Activated CD4-positive, alpha-beta T cell treated with anti-CD3 and anti-CD28 coated beads, Interleukin-2, amount 10 ng/mL, durations not matched to agents 24 days and 14 days (primary cell): ENCODE measurements around the gene DPM1. TPM values are rescaled to one million over a fixed set of nuclear protein-coding genes. Genes with fewer than 3 reads are reported as not detected.

Experiments
- DNase-seq: peaks from one replicate; pipeline ENCODE4 v3.0.0; 2022
- H3K27ac Mint-ChIP-seq: one replicate; pipeline ENCODE4 v1.8.0; 2022; ENCODE audit warnings: mild to moderate bottlenecking, mixed read lengths
- H3K27me3 Mint-ChIP-seq: one replicate; pipeline ENCODE4 v1.8.0; 2022; ENCODE audit warnings: mixed read lengths
- H3K36me3 Mint-ChIP-seq: one replicate; pipeline ENCODE4 v1.8.0; 2022; ENCODE audit warnings: low read depth, mild to moderate bottlenecking, mixed read lengths
- H3K4me1 Mint-ChIP-seq: one replicate; pipeline ENCODE4 v1.8.0; 2021; ENCODE audit warnings: mixed read lengths
- H3K4me3 Mint-ChIP-seq: one replicate; pipeline ENCODE4 v1.8.0; 2022; ENCODE audit warnings: mild to moderate bottlenecking, moderate library complexity, mixed read lengths
- H3K9me3 Mint-ChIP-seq: one replicate; pipeline ENCODE4 v1.8.0; 2021; ENCODE audit warnings: mixed read lengths
- intact Hi-C: fragments of 100-400 bp; cut with micrococcal nuclease; formaldehyde crosslinking; loops from one replicate; pipeline ENCODE4 v1.15.1; 2023
- total RNA-seq: library from RNA; stranded (reverse); gene quantifications from 2 replicates; pipeline ENCODE4 v1.2.3, GENCODE V29; 2022

Gene DPM1
- total RNA-seq, 1 donor from 2014 or later = 68.3 TPM

DNA sequence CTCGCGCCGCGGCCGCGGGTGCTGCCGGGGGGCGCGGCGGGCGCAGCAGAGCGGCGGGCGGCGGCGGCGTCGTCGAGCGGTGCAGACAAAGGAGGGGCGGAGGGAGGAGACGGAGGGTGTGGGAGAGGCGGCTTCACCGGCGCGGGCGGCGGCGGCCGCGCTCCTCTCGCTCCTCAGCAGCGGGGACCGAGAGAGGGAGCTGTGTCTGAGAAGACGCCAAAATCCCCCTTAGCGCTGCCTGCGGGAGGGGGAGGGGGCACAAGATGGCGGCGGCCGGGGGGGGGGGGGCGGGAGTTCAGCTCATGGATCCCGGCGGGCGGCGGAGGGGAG is 27.4 kb downstream of the DPM1 start:
- Mint-ChIP-seq H3K36me3 (peaks cover 59% of the 10 kb centered on the region), H3K27me3 (no peaks in the 10 kb centered on the region), H3K4me3 (peak overlapping the region; percentile 94), H3K27ac (peak overlapping the region; percentile 86), H3K9me3 (no peaks in the 10 kb centered on the region), H3K4me1 (peaks cover 39% of the 10 kb centered on the region)
- no peak for DNase-seq
- intact Hi-C loops = loop anchor here (1.0 to 5.0 kb wide), 4 partner anchors 16 to 1654 kb away; partner anchors contain the start of genes DPM1, MOCS3 and ZNFX1

GRCh38 chr20:50930139-50930975 is 28.0 kb downstream of the DPM1 start:
- intact Hi-C loops = loop anchor here (2.0 to 5.0 kb wide), 2 partner anchors 16 to 1653 kb away; partner anchors contain the start of gene ZNFX1
- H3K27me3 Mint-ChIP-seq = no peaks in the 10 kb centered on the region
- peak overlapping the region; percentile 94 for H3K4me3 Mint-ChIP-seq
- peak overlapping the region; percentile 98 for H3K27ac Mint-ChIP-seq
- peaks cover 62% of the 10 kb centered on the region for H3K36me3 Mint-ChIP-seq
- no peak for DNase-seq
- no peaks in the 10 kb centered on the region for H3K9me3 Mint-ChIP-seq
- H3K4me1 Mint-ChIP-seq = peaks cover 44% of the 10 kb centered on the region

DNA sequence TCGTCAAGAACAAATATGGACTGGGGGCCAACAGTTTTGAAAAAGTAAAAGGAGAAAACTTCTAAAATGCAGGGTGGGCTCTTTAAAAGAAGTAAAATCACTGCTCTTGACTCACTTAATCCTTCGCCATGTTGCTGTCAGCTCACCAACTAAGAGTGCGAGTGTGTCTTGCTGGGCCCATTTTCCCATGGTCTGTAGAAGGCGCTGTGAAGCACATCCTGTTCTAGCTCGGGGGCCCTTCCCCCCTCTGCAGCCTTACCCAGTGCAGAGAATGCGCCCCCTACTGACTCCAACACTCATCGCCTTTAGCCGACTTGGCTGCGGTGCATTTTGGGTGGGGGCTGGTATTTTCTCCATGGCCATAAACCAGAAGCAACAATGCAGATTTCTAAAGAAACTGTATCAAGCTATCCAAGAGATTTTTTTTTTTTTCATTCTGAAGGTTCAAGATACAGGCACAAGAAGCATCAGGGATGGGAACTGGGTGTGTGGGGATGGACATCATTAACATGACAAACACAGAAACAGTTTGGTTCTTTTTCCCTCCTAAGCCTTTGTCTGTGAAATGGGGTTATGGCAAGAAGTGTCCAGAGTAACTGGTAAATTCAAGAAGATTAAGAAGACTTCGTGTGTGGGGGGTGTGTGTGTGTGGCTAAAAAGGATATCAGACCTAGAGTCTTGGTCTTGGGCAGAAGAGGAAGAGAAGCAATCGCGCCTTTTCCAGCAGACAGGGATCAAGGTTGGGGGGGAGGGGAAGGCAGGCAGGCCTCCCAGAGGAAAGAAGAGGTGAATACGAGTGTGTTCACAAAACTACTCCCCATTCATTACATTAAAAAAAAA is 28.8 kb downstream of the DPM1 start:
- intact Hi-C loops = loop anchor here (1.0 to 5.0 kb wide), 6 partner anchors 15 to 1652 kb away; partner anchors contain the start of genes PARD6B and ZNFX1
- Mint-ChIP-seq H3K36me3 (peaks cover 60% of the 10 kb centered on the region), H3K27me3 (no peaks in the 10 kb centered on the region), H3K4me1 (peaks cover 46% of the 10 kb centered on the region), H3K9me3 (no peaks in the 10 kb centered on the region), H3K27ac (peak overlapping the region; percentile 98), H3K4me3 (peak overlapping the region; percentile 94)
- DNase-seq = peak; percentile 97

DNA sequence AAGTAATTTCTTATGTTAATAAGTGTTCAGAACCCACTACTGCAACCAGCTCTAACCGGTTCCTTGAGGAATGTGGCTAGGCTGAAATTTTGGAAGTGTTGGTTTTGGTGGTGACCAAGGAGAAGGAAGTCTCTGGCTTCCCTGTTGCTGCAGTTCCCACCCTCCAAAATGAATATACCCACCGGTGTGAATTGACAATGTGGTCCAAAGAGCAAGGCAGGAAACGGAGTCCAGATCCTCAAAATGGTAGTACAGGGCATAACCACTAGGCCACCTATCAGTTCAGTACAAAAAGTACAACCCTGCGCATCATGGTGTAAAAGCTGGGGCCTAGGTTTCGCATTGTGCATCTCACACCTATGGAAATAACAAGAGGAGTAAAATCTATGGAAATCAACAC is 29.9 kb downstream of the DPM1 start:
- H3K36me3 Mint-ChIP-seq = peaks cover 61% of the 10 kb centered on the region
- peak overlapping the region; percentile 94 for H3K4me3 Mint-ChIP-seq
- H3K9me3 Mint-ChIP-seq = no peaks in the 10 kb centered on the region
- H3K4me1 Mint-ChIP-seq = peaks cover 46% of the 10 kb centered on the region
- DNase-seq = no peak
- H3K27me3 Mint-ChIP-seq = no peaks in the 10 kb centered on the region
- intact Hi-C loops = loop anchor here (2.0 kb wide), 1 partner anchor 198 kb away; the partner anchor contains the start of gene PARD6B
- H3K27ac Mint-ChIP-seq = no peak overlapping the region

- DNase-seq = no peak
- Mint-ChIP-seq H3K4me1 (peaks cover 42% of the 10 kb centered on the region), H3K4me3 (no peak overlapping the region), H3K36me3 (peaks cover 58% of the 10 kb centered on the region), H3K27me3 (no peaks in the 10 kb centered on the region), H3K27ac (no peak overlapping the region), H3K9me3 (no peaks in the 10 kb centered on the region)
- intact Hi-C loops = no loop called here
These were observed 31.8 kb downstream of the DPM1 start for GRCh38 chr20:50926530-50926929.

GRCh38 chr20:50924261-50924920 is 33.9 kb downstream of the DPM1 start:
- H3K36me3 Mint-ChIP-seq = peaks cover 55% of the 10 kb centered on the region
- H3K4me1 Mint-ChIP-seq = peaks cover 42% of the 10 kb centered on the region
- H3K27me3 Mint-ChIP-seq = no peaks in the 10 kb centered on the region
- no peak for DNase-seq
- no peak overlapping the region for H3K27ac Mint-ChIP-seq
- no peak overlapping the region for H3K4me3 Mint-ChIP-seq
- H3K9me3 Mint-ChIP-seq = no peaks in the 10 kb centered on the region
- intact Hi-C loops = no loop called here

GRCh38 chr20:50921803-50922501 is 36.4 kb downstream of the DPM1 start:
- Mint-ChIP-seq H3K4me1 (peaks cover 29% of the 10 kb centered on the region), H3K36me3 (peaks cover 44% of the 10 kb centered on the region), H3K9me3 (no peaks in the 10 kb centered on the region), H3K27me3 (no peaks in the 10 kb centered on the region), H3K4me3 (no peak overlapping the region), H3K27ac (peak overlapping the region; percentile 51)
- DNase-seq = no peak
- intact Hi-C loops = no loop called here

- Mint-ChIP-seq H3K9me3 (no peaks in the 10 kb centered on the region), H3K4me1 (peaks cover 31% of the 10 kb centered on the region), H3K27ac (no peak overlapping the region), H3K36me3 (peaks cover 44% of the 10 kb centered on the region), H3K4me3 (no peak overlapping the region), H3K27me3 (no peaks in the 10 kb centered on the region)
- intact Hi-C loops = no loop called here
- no peak for DNase-seq
These were observed 37.3 kb downstream of the DPM1 start for GRCh38 chr20:50920997-50921396.

DNA sequence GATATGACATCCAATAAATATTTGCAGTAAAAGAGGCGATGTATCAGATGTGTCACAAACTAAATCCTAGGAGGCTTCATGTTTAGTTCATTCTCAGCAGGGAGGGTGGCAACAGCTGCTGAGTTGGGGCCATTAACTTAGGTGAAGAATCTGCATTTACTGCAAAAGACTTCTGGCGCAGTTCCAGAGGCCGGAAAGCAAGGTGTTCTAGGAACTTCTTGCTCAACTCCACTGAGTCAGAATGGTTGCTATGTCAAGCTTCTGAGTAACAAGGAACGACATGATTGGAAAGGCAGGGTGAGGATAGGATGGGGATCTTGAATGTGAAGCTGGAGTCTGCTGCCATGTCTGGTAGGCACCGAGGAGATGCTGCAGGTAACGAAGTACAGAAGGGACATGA is 38.8 kb downstream of the DPM1 start:
- intact Hi-C loops = no loop called here

DNA sequence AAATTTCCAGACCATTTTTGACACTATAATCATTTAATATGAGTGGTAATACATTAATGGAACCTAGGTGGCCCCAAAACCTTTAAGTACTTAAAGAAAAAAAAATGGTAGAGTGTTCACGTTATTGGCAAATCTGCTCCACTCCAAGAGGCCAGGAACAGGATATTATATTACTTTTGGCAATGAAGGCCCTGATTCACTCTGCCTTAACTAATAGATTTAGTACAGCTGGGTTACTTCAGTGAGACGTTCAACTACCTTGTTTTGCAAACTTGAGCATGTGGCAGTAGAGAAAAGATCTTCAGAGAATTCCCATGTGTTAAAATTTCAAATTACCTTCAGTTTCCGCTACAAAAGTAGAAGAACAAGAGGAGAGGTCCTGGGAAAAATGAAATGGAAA is 39.9 kb downstream of the DPM1 start:
- intact Hi-C loops = no loop called here
- H3K27ac Mint-ChIP-seq = peak overlapping the region; percentile 18
- H3K9me3 Mint-ChIP-seq = no peaks in the 10 kb centered on the region
- no peaks in the 10 kb centered on the region for H3K27me3 Mint-ChIP-seq
- peaks cover 35% of the 10 kb centered on the region for H3K36me3 Mint-ChIP-seq
- DNase-seq = no peak
- H3K4me3 Mint-ChIP-seq = no peak overlapping the region
- H3K4me1 Mint-ChIP-seq = peaks cover 44% of the 10 kb centered on the region

More for the DNA sequence above, 38.8 kb downstream of the DPM1 start:
- peak overlapping the region; percentile 14 for H3K27ac Mint-ChIP-seq
- no peaks in the 10 kb centered on the region for H3K27me3 Mint-ChIP-seq
- peaks cover 37% of the 10 kb centered on the region for H3K36me3 Mint-ChIP-seq
- H3K4me1 Mint-ChIP-seq = peaks cover 32% of the 10 kb centered on the region
- no peak overlapping the region for H3K4me3 Mint-ChIP-seq
- H3K9me3 Mint-ChIP-seq = no peaks in the 10 kb centered on the region
- no peak for DNase-seq

DNA sequence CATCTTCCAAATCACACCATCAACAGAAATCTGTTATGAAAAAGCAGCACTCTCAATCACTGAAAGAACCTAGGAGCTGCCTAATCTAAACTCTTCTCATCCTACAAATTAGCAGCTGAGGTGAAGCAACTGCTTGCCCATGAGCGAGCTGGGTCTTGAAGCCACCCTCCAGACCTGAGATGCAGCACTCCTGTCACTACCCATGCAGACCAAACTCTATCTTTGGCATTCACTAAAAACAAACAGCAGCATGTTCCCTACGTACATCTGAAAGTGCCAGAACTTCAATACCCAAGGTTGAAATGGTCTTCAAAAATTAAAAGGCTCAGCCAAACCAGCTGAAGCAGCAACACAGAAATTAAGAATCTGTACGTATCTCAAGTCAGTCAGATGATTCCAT is 41.4 kb downstream of the DPM1 start:
- Mint-ChIP-seq H3K36me3 (peaks cover 33% of the 10 kb centered on the region), H3K4me3 (no peak overlapping the region), H3K9me3 (no peaks in the 10 kb centered on the region), H3K27ac (peak overlapping the region; percentile 38), H3K27me3 (no peaks in the 10 kb centered on the region), H3K4me1 (peaks cover 49% of the 10 kb centered on the region)
- intact Hi-C loops = no loop called here
- DNase-seq = no peak

GRCh38 chr20:50916257-50916656 is 42.1 kb downstream of the DPM1 start:
- no peaks in the 10 kb centered on the region for H3K27me3 Mint-ChIP-seq
- no peak overlapping the region for H3K4me3 Mint-ChIP-seq
- H3K9me3 Mint-ChIP-seq = no peaks in the 10 kb centered on the region
- no peak overlapping the region for H3K27ac Mint-ChIP-seq
- H3K36me3 Mint-ChIP-seq = peaks cover 38% of the 10 kb centered on the region
- no peak for DNase-seq
- H3K4me1 Mint-ChIP-seq = peaks cover 52% of the 10 kb centered on the region
- intact Hi-C loops = no loop called here

DNA sequence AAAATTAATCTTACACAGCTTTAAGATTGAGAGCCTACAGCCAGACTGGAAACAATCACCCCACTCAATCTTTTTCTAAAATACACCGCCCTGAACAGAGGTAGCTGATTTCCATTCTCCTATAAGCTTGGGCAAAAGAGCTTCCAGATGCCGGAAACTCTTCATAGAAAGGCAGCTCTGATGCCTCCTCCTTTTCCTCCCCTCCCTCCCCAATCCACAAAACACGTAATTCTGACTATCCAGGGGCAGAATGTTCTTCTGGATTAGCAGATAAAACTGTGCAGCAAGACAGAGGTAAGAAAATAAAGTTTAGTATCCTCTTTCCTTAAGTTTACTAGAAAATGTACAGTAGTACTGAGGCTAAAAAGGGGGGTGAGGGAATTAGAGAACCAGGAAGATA is 42.9 kb downstream of the DPM1 start:
- no peaks in the 10 kb centered on the region for H3K27me3 Mint-ChIP-seq
- peaks cover 55% of the 10 kb centered on the region for H3K4me1 Mint-ChIP-seq
- H3K9me3 Mint-ChIP-seq = no peaks in the 10 kb centered on the region
- peaks cover 44% of the 10 kb centered on the region for H3K36me3 Mint-ChIP-seq
- no peak for DNase-seq
- intact Hi-C loops = loop anchor here (2.0 kb wide), 1 partner anchor 15 kb away; the partner anchor contains the start of gene ADNP
- no peak overlapping the region for H3K4me3 Mint-ChIP-seq
- H3K27ac Mint-ChIP-seq = no peak overlapping the region
